ENCODE measurements around the gene SGMS1. TPM values are rescaled to one million over a fixed set of nuclear protein-coding genes. Genes with fewer than 3 reads are reported as not detected.

The SGMS1 gene
- total and polyA plus RNA-seq, 2 donors (not counting 3 experiments of a cell fraction or from before 2014, with no cell fraction given) = 9.7 to 23.7 TPM

- CTCF ChIA-PET = interaction anchor here (1.8 kb wide), 1 partner anchor 55 kb away, joined by 10 read pairs; no protein-coding TSS in a partner anchor
- H2AFZ ChIP-seq (ENCODE audit: low read depth, low read length) = no peak overlapping the region
- H3K27ac ChIP-seq (ENCODE audit: insufficient read depth, low read depth, low read length) = no peak overlapping the region
- TF ChIP-seq FOS (IDR thresholded peaks at IDR 0.05; ENCODE audit: borderline replicate concordance, insufficient read depth, low read length) (no peak), EZH2 (IDR thresholded peaks at IDR 0.05; ENCODE audit: borderline replicate concordance, low read depth, low read length, severe bottlenecking) (no peak), POLR2A (IDR thresholded peaks at IDR 0.05; ENCODE audit: low read depth, low read length) (no peak), JUN (IDR thresholded peaks at IDR 0.05; ENCODE audit: borderline replicate concordance, insufficient read depth, insufficient read length, low read depth) (no peak), GATA2 (IDR thresholded peaks at IDR 0.05; ENCODE audit: insufficient read depth, insufficient read length, low read depth, low read length) (no peak), MYC (IDR thresholded peaks at IDR 0.05; ENCODE audit: low read depth, low read length) (no peak)
- TF ChIP-seq, protein P1, sequence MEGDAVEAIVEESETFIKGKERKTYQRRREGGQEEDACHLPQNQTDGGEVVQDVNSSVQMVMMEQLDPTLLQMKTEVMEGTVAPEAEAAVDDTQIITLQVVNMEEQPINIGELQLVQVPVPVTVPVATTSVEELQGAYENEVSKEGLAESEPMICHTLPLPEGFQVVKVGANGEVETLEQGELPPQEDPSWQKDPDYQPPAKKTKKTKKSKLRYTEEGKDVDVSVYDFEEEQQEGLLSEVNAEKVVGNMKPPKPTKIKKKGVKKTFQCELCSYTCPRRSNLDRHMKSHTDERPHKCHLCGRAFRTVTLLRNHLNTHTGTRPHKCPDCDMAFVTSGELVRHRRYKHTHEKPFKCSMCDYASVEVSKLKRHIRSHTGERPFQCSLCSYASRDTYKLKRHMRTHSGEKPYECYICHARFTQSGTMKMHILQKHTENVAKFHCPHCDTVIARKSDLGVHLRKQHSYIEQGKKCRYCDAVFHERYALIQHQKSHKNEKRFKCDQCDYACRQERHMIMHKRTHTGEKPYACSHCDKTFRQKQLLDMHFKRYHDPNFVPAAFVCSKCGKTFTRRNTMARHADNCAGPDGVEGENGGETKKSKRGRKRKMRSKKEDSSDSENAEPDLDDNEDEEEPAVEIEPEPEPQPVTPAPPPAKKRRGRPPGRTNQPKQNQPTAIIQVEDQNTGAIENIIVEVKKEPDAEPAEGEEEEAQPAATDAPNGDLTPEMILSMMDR (IDR thresholded peaks at IDR 0.05; ENCODE audit: extremely low read depth in 1 of 2, insufficient read depth in 1 of 2, low read depth in 1 of 2, low read length in 2 of 2) = no peak
- TF ChIP-seq, protein P2, sequence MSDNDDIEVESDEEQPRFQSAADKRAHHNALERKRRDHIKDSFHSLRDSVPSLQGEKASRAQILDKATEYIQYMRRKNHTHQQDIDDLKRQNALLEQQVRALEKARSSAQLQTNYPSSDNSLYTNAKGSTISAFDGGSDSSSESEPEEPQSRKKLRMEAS (IDR thresholded peaks at IDR 0.05; ENCODE audit: insufficient read depth, insufficient read length) = no peak
- H3K9me1 ChIP-seq (replicated peaks; ENCODE audit: control insufficient read depth, extremely low read depth, insufficient read depth, low read length) = no peaks in the 10 kb centered on the region
- no peaks in the 10 kb centered on the region for H4K20me1 ChIP-seq (replicated peaks; ENCODE audit: control insufficient read depth, extremely low read depth, insufficient read depth, low read length)
- H3K79me2 ChIP-seq (ENCODE audit: control insufficient read depth, insufficient read depth, low read length) = no peaks in the 10 kb centered on the region
- no peak for DNase-seq (ENCODE audit: low read depth, low spot score)
- no peak for FAIRE-seq
- dilution Hi-C loops (cut with MboI; ENCODE audit: extremely low pct_ligation_motif_present, low sequenced_read_pairs) (no loop called here), intact Hi-C loops (cut with micrococcal nuclease) (no loop called here)
- no peaks in the 10 kb centered on the region for H3K36me3 ChIP-seq (ENCODE audit: control insufficient read depth in 2 of 2, extremely low read depth in 1 of 2, insufficient read depth in 2 of 2, low read length in 2 of 2)
- POLR2A ChIA-PET = no interaction called here
- peaks cover 4% of the 10 kb centered on the region for H3K4me1 ChIP-seq (ENCODE audit: control insufficient read depth, extremely low read depth, insufficient read depth, low read length)
- no peaks in the 10 kb centered on the region for H3K27me3 ChIP-seq (ENCODE audit: control insufficient read depth in 2 of 2, insufficient read depth in 2 of 2, low read length in 2 of 2)
- BruUV-seq (replicated peaks) = no TSS peak
- H3K4me2 ChIP-seq (ENCODE audit: insufficient read depth, low read length) = no peak overlapping the region
- H3K4me3 ChIP-seq (replicated peaks in 1 of 3; ENCODE audit: insufficient read depth in 1 of 3, low read depth in 1 of 3, low read length in 3 of 3) = no peak overlapping the region
- H3K9ac ChIP-seq (replicated peaks; ENCODE audit: extremely low read depth, insufficient read depth, low read length) = no peak overlapping the region
- no peaks in the 10 kb centered on the region for H3K9me3 ChIP-seq (replicated peaks; ENCODE audit: control insufficient read depth, insufficient read depth, low read length)
Observed at GRCh38 chr10:50423448-50423847, 200.3 kb downstream of the SGMS1 start.

Data from endothelial cell of umbilical vein (primary cell).